Measurements from ENCODE around the gene HIF3A.
A peak's percentile ranks its signal among the peaks of the same experiment; 100 is the strongest.
"Not testable (repeated sequence)": the region's sequence is repeated elsewhere in the genome, so short reads cannot be mapped to it uniquely, and the experiment has no call there.

The HIF3A gene

DNA sequence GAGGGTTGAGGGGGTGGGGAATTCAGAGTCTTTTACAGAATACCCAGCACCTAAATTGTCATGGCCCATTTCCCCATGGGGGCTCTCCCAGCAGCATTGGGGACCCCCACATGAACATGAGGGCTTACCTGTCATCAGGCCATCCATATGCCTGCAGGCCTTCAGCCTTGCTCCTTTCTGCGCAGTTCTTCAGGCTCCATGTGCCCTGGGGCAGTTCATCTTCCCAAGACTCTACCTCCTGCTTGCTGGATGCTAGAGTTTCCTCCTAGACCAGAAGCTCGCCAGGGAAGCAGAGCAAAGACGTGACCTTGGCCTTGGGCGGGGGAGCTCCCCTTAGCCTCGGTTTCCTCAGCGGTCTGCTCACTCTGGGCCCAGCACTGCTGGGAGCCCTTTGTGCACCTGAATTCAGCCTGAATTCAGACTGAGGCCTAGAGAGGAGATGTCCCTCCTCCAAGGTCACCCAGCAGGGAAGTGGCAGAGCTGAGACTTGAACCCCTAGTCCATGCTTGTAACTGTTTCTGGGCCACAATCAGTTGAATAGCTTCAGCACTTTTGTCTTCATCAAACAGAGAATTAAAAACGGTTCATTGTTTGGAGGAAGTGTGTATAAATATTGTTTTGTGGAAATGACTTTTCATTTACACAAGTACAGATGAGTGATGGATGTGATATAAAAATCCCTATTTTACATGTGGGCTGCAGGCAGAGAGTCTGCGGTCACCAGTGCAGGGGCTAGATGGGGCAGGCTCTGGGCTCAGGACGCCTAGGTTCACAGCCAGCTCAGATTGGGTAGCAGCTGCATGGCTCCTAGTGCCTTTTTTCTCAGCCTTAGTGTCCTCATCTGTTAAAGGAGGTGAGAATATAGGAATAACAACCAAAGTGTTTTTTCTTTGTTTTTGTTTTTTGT is 59.6 kb downstream of the HIF3A start:
- DNase-seq (ENCODE audit: low read depth in 2 of 2), result no peak

DNA sequence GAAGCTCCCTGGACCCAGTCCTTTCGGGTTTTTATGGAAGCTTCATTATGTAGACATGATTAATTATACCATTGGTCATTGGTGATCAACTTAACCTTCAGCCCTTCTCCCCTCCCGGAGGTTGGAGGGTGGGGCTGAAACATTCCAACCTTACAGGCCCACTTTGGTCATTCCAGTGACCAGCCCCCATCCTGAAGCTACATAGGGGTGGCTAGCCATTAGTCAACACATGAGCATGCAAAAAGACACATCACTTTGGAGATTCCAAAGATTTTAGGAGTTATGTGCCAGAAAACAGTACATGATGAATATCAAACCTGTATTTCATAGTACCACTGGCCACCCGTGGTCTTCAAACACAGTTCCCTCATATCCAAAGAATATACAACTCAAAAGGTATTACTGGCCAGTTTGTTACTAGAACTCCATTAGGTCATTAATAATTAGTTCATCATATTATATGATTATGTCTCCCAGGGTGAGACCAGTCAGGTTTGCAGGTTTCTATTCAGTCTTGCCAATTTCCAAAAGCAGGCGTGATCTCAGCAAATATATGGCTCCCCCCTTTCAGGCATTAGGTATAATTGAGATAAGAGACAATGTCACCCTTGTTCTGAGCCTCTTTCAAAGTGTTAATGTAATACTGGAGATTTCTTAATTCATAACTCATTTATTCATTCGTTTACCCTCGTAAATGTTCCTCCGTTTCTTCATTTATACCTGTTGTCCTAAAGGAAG is 61.2 kb downstream of the HIF3A start:
- DNase-seq (ENCODE audit: low read depth in 2 of 2), result no peak

DNA sequence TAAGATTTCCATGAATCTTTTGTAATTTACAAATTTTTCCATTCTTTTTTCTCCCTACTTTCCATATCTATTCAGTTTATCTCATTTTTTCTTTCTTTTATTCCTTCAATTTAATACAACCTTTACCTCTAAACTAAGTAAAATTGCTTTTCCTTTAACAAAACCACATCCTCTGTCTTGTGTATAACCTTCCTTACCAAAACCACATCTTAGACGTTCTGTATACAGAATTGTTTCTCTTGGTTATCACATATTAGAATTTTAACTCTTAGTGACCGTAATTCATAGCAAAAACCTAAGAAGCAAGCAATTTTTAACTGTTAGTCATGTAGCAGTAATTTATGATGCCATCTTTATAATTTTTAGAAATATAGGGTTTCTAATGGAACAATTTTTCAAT is 65.1 kb downstream of the HIF3A start:
- no peak for DNase-seq (ENCODE audit: low read depth in 2 of 2)

DNA sequence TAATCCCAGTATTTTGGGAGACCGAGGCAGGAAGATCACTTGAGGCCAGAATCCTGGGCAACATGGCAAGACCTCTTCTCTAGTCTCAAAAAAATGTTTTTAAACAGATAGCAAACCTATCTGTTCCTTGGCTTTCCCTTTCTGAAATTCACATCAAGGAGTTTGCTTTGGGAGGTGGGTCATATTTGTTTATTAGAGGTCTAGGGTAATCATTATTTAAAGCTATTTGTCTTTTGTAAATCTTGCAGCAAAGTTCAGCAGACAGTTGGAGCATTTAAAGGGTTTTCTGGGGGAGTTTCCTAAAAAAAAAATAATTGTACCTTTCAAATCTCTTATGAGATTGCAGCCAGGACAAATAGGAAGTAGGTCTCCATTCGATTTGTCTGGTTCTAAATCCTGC is 67.5 kb downstream of the HIF3A start:
- no peak for DNase-seq (ENCODE audit: low read depth in 2 of 2)

DNA sequence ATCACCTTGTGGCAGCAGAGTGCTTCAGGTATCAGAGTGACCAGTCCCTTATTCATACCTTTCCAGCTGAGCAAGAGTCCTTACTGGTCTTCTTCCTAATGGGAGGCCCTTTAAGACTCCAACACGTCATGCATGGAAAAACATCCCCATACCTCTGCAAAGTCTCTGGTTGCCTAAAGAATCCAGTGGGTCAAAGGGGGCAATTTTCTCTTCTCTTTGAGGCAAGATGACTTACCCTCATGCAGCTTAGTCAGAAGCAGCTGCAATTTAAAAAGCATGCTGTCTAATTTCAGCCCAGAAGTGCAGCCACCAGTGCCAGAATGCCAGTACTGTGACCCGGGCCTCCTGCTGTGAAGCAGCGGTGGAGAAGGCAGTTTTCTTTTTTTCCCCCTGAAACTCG is 68.7 kb downstream of the HIF3A start:
- DNase-seq (ENCODE audit: low read depth in 2 of 2), result no peak

DNA sequence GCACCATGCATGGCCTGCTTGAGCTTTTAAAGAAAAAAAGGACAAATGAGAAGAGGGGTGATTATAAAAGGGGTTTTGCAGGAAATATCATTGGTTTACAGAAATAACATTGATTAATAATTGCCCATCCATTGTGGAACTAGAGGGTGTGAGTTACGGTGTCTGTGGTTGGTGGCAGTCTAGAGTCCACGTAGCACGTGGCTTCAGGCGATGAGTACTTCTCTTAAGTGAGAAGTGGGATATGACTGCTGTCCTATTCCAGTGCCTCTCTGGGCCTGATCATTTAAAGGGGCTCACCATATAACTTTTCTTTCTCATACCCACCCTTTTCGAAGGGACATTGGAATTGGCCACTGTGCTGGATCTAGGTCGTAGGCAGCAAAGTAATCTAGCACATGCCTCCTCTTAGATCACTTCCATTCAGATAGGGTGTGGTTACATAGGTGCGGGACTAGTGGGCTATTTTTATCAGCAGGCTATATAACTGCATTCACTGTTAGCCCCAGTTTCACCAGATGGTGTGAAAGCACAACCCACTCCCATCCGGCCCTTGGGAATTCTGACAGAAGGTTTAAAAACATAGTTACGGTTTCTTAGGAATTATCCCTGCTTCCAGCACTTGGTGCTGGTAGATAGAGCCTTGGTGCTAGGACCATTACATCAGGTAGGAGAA is 69.9 kb downstream of the HIF3A start:
- no peak for DNase-seq (ENCODE audit: low read depth in 2 of 2)

DNA sequence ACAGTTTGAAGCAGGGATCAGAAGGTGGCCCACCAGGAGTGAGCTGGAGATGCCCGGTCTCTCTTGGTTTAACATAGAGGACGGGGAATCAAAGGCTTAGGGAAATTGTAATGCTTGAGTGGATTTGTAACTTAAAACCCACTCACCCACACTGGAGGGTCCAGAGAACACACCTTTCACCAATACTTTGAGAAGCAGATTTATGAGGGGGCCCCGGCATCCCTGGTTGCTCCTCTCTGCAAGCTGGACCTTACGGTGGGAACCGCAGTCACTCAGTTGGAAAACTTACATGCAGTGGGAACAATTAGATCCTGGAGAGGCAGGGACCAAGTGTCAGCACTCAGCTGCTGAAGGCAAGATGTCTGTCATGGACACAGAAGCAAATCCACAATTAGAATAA is 70.6 kb downstream of the HIF3A start:
- no peak for DNase-seq (ENCODE audit: low read depth in 2 of 2)

DNA sequence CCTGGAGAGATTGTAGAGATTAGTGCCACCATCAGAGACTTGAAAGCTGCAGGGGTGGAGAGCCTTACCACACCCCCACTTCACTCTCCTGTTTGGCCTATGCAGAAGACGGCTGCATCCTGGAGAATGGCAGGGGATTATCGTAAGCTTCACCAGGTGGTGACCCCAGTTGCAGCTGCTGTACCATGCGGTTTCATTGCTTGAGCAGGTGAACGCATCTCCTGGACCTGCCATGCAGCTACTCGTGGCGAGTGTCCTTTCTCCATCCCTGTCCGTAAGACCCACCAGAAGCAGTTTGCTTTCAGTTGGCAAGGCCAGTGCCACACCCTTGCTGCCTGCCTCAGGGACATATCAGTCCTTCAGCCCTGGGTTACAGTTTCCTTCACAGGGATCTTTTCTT is 71.3 kb downstream of the HIF3A start:
- DNase-seq (ENCODE audit: low read depth in 2 of 2), result no peak

DNA sequence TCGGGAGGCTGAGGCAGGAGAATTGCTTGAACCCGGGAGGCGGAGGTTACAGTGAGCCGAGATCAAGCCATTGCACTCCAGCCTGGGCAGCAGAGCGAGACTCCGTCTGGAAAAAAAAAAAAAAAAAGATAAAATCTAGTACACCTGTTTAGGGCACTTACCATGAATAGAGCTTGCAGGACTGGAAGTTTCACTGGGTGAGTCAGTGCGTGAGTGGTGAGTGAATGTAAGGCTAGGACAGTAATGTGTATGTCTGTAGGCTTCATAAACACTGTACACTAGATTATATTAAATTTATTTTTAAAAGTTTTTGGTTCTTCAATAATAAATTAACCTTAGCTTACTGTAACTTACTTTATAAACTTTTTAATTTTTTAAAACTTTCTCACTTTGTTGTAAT is 73.0 kb downstream of the HIF3A start:
- no peak for DNase-seq (ENCODE audit: low read depth in 2 of 2)

DNA sequence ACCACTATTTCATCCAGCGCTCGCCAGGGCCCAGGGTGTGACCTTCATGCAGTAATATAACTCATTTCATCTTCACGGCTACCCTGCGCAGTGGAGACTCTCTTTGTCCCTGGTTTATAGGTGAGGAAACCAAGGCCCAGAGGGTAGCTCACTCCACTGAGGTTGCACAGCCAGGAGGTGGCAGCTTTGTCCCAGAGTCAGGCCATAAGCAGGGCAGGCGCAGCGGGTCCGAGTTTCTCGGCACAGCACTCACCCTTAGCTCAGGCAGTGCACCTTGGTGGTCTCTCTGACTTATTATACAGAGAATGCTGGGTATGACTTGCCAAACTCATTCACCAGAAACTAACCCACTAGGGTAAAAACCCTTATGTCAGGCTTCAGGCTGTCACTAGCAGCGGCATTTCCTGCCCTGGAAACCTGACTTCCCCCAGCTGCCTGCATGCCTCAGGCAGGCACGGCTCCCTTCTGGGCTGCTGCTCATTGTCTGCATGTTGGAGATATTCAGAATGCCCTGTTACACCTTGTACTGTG is 74.6 kb downstream of the HIF3A start:
- DNase-seq (ENCODE audit: low read depth in 2 of 2), result no peak

DNA sequence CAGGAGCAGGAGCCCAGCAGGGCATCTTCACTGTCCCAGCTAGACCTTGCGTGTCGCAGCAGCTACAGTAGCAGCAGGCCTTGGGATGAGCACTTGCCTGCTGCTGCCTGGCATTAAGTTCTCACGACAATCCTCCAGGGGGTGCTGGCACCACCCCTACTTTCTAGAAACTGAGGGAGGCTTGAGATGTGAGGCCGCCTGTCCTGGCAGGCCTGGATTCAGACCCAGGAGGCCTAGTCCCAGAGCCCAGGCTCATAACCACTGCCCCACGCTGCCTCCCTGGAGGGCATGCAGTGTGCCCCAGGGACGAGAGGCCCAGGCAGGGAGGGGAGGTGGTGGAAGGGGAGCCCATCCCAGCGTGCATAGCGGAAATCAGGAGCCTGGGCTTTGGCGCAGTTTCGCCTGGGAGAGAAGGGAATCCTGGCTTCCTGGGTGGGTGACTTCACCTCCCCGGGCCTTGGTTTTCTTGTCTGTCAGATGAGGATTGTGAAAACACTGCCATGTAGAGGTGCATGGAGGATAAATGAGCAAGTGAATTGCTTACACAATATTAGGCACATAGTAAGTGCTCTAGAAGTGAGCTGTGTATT is 76.2 kb downstream of the HIF3A start:
- DNase-seq (ENCODE audit: low read depth in 2 of 2), result no peak

DNA sequence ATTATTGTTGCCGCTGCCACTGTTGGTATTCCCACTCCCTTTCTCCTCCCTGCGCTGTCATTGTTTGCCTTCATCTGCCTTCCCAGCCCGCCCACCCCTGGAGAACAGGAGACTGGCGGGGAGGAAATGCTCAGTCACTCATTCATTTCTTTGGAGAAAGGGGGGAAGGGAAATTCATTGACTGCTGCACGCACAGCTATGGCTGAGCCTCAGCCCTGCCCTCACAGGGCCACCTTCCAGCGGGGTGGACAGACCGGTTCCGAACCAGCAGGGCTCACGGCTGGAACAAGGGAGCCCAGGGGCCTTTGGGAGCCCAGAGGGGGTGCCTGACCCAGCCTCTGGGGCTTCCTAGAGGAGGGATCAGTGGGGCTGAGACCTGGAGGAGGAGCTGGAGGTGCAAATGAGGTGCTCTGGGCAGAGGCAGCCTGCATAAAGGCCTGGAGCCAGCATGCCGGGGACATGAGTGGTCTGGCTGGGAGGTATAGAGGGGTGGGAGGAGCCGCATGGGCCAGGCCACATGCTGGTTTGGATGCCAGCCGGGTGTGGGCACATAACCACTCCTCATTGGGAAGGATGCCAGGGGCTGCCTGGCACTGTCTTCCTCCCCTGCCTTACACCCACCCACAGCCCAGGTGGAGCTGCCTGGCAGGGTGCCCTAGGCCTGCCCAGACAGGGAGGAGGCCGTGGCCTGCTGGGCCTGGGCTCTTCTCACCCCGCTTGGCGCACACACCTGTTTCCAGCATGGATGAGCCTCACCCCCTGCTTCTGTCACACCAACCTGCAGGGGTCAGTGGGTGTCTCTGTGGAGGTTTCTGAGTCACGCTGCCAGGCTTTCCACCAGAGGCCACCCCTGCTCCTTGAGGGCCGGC is 76.9 kb downstream of the HIF3A start:
- DNase-seq (ENCODE audit: low read depth in 2 of 2), result peak in 1 of 2 experiments; percentile 31

DNA sequence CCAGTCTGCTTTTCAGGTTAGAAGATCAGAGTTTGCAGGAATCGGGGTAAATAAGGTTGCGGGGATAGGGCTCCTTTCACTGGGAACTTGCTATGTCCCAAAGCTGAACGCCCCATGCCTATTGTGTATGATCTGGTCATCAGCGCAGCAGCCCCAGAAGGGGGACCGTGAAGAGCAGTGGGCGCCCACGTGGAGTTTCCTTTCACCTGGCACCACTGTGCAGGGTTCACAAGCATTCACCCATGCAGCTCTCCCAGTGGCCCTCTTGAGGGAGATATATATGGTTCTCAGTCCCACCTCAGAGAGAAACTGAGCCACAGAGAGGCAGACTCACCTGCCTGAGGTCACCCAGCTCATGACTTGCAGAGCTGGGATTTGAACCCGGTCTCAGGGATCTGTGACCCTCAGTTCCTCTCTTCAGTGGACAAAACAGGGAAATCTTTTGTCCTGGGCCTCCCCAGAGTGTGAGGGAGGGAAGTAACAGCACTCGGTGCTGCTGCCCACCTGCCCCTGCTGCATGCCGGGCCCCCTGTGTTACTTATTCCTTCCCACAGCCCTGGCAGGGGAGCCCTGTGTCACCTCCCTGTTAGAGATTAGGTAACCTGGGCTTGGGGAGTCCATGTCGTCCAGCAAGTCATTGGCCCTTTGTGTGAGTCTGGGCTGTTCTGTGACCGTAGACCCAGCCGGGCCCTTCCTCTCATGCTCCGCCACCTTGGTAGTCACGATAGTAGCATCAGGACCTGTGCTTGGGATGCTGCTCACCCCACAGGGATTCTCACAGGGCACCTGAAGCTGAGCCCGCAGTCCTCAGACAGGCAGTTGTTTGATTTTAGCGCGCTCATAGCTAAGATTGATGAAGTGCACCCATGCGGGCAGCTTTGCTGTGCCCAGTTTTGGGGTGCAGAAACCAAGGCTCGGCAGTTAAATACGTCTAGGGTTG is 78.0 kb downstream of the HIF3A start:
- no peak for DNase-seq (ENCODE audit: low read depth in 2 of 2)

DNA sequence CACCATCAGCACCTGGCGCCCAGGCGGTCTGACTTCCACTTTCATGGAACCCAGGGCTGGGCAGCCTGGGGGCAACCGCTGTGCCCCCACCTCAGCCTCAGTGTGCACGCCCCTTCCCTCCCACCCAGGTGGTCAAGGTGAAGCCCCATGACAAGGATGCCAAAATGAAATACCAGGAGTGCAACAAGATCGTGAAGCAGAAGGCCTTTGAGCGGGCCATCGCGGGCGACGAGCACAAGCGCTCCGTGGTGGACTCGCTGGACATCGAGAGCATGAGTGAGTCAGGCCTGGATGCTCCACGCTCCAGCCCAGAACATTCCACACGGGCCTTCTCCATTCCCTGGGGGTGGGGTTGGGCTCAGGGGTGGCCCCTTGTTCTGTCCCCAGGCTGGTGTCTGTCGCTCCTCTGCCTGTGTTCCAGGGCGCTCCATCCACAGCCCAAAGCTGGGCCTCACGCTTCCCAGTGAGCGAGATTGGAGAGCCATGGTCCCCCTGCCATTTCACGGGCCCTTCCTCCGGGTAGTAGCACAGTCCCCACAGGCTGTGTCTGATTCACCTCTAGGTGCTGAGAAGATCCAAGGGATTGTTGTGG is 78.7 kb downstream of the HIF3A start:
- not testable (repeated sequence) for DNase-seq (ENCODE audit: low read depth in 2 of 2)

DNA sequence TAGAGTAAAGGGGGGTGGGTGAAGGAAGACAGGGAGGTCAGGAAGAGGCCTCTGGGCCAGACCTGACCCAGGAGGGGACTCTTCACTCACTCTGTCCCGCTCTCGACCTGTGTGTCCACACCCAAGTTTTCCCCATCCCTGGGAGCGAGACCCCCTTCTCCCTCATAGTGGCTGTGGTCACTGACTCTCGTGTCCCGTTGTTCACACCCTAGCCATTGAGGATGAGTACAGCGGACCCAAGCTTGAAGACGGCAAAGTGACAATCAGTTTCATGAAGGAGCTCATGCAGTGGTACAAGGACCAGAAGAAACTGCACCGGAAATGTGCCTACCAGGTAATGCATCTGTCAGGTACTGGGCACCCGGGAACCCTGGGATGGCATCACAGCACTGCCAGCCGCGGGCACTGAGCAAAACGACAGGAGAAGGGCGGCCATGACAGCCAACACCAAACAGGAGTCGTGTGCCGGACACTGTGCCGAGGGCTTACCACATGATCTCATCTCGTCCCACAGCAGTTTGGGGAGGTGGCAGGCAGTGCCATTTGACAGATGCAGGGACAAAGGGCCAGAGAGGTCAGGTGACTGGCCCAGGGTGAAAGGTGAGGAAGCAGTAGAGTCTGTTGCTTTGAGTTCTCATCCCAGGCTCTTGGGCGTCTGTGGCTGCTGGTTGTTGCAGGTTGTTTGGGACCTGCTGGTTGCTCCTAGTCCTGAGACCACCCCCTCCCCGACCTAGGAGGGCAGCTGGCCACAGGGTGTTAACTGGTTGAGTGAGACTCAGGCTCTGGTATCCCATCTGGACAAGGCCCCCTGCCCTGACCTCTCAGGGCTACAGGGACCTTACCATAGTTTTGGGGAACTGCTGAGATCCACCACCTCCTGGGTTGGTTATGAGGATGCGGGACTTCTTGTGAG is 79.7 kb downstream of the HIF3A start:
- DNase-seq (ENCODE audit: low read depth in 2 of 2), result no peak

DNA sequence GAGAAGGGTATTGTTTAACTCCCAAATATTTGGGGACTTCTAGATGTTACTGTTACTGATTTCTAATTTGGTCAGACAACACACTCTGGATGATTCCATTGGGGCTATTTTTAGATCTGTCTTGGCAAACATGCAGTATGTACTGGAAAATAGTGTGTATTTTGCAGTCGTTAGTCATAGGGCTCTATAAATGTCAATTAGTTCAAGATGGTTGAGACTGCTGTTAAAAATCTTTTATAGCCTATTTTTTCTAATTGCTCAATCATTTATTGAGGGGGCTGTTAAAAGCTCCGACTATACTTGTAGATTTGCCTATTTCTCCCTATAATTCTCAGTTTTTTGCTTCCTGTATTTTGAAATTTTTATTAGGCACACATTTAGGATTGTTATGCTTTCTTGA is 81.4 kb downstream of the HIF3A start:
- peak; percentile 93 to 94 for DNase-seq (ENCODE audit: low read depth in 2 of 2)

DNA sequence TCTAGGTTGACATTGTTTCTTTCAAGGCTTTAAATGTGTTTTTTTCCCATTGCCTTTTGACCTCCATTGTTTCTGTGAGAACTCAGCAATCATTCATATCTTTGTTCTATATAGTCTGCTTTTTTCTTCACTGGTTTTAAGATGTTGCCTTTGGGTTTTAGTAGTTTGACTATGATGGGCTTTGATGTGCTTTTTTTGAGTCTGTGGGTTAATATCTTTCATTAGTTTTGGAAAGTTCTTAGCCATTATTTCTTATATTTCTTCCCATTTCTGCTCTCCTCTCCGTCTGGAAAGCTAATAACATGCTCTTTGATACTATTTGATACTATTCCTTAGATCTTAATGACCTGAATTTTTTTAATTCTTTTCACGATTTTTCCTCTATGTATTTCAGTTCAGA is 83.8 kb downstream of the HIF3A start:
- DNase-seq (ENCODE audit: low read depth in 2 of 2), result no peak

DNA sequence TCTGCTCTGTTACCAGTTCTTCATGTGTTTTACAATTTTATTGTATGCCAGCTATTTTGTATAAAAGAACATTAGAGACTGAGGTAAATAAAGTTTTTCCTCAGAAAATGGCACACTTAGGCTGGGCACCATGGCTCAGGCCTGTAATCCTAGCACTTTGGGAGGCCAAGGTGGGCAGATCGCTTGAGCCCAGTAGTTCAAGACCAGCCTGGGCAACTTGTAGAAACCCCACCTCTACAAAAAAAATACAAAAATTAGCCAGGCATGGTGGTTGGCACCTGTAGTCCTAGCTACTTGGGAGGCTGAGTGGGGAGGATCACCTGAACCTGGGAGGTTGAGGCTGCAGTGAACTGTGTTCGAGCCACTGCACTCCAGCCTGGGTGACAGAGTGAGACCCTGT is 84.5 kb downstream of the HIF3A start:
- no peak for DNase-seq (ENCODE audit: low read depth in 2 of 2)

Measured in fibroblast of skin of left quadriceps (primary cell).